Cardiac muscle cell (in vitro differentiated cells and primary cell): ENCODE measurements around the gene MINDY4. TPM values are rescaled to one million over a fixed set of nuclear protein-coding genes. Genes with fewer than 3 reads are reported as not detected.

Experiments used
- DNase-seq, 2 donors: peaks; one replicate each; pipeline versions ENCODE4 v3.0.0 to v3.0.0-alpha.2; 2010 to 2017; ENCODE audit warnings: low read depth in 1 of 2, low spot score in 1 of 2
- H3K27ac ChIP-seq: fragments of 200-600 bp; sonication (generic); 2 replicates; pipeline ENCODE4 v1.5.1; 2016
- H3K27me3 ChIP-seq: fragments of 200-600 bp; sonication (generic); 2 replicates; pipeline ENCODE4 v1.6.0; 2016; ENCODE audit warnings: control low read depth
- H3K36me3 ChIP-seq: fragments of 200-600 bp; sonication (generic); 2 replicates; pipeline ENCODE4 v1.5.1; 2016; ENCODE audit warnings: control low read depth
- H3K4me1 ChIP-seq: fragments of 200-600 bp; sonication (generic); 2 replicates; pipeline ENCODE4 v1.8.1; 2017; ENCODE audit warnings: low read depth, mild to moderate bottlenecking, mixed run types
- H3K4me3 ChIP-seq: fragments of 200-600 bp; sonication (generic); 2 replicates; pipeline ENCODE4 v1.5.1; 2016; ENCODE audit warnings: mild to moderate bottlenecking
- H3K9me3 ChIP-seq: fragments of 200-600 bp; sonication (generic); 2 replicates; pipeline ENCODE4 v1.5.1; 2017; ENCODE audit warnings: low read depth, mild to moderate bottlenecking, control low read depth
- polyA plus RNA-seq: library from polyadenylated mRNA; unstranded; fragments of >200 nt; fragmentation: Nextera tagmentation; extraction: Ambion mirVana; gene quantifications from 2 replicates; pipeline ENCODE4 v1.2.1, GENCODE V29; 2016
- total RNA-seq: library from RNA; depleted of rRNA; stranded (reverse); fragments of >200 nt; gene quantifications from 2 replicates; pipeline ENCODE4 v1.2.3, GENCODE V29; 2016
- TF ChIP-seq, protein P1 (sequence below): IDR thresholded peaks from 2 replicates; pipeline ENCODE4 v1.5.1; 2012; ENCODE audit warnings: low read depth, mild to moderate bottlenecking, low read length

Gene MINDY4
- total and polyA plus RNA-seq, 2 experiments from 2014 or later = 2.7 to 7.5 TPM

- no peak overlapping the region for H3K27ac ChIP-seq
- TF ChIP-seq, protein P1, sequence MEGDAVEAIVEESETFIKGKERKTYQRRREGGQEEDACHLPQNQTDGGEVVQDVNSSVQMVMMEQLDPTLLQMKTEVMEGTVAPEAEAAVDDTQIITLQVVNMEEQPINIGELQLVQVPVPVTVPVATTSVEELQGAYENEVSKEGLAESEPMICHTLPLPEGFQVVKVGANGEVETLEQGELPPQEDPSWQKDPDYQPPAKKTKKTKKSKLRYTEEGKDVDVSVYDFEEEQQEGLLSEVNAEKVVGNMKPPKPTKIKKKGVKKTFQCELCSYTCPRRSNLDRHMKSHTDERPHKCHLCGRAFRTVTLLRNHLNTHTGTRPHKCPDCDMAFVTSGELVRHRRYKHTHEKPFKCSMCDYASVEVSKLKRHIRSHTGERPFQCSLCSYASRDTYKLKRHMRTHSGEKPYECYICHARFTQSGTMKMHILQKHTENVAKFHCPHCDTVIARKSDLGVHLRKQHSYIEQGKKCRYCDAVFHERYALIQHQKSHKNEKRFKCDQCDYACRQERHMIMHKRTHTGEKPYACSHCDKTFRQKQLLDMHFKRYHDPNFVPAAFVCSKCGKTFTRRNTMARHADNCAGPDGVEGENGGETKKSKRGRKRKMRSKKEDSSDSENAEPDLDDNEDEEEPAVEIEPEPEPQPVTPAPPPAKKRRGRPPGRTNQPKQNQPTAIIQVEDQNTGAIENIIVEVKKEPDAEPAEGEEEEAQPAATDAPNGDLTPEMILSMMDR = no peak
- H3K27me3 ChIP-seq = no peaks in the 10 kb centered on the region
- H3K36me3 ChIP-seq = no peaks in the 10 kb centered on the region
- no peaks in the 10 kb centered on the region for H3K9me3 ChIP-seq
- no peak for DNase-seq
- H3K4me3 ChIP-seq = no peak overlapping the region
- H3K4me1 ChIP-seq = peaks cover 14% of the 10 kb centered on the region
Measured at GRCh38 chr7:30881448-30881847, 110.2 kb downstream of the MINDY4 start.

DNA sequence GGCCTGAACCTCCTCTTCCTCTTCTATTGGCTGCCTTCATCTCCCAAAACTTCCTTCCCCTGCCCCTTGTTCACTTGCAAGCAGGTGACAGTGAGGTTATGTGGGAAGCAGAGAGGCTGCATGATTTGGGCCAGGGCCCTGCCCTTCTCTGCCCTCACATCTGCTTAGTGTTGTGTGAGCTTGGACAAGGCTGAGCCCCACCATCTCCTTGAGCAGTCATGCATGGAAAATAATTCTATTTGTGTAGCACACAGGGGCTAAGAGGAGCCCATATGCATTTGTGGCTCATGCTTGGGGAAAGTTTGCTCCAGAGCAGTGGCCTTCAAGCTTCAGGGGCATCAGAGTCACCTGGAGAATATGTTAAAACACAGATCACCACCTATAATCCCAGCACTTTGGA lies 113.7 kb downstream of the MINDY4 start:
- Histone ChIP-seq H3K4me3 (no peak overlapping the region), H3K9me3 (no peaks in the 10 kb centered on the region), H3K36me3 (no peaks in the 10 kb centered on the region), H3K27me3 (no peaks in the 10 kb centered on the region), H3K4me1 (peaks cover 14% of the 10 kb centered on the region), H3K27ac (no peak overlapping the region)
- TF ChIP-seq, protein P1 = no peak
- DNase-seq = no peak

- Histone ChIP-seq H3K36me3 (no peaks in the 10 kb centered on the region), H3K9me3 (no peaks in the 10 kb centered on the region), H3K4me1 (peaks cover 8% of the 10 kb centered on the region), H3K4me3 (no peak overlapping the region), H3K27ac (no peak overlapping the region), H3K27me3 (no peaks in the 10 kb centered on the region)
- DNase-seq = no peak
- TF ChIP-seq, protein P1 = no peak
Measured at GRCh38 chr7:30886608-30887011, 115.4 kb downstream of the MINDY4 start.

- no peak for DNase-seq
- Histone ChIP-seq H3K9me3 (no peaks in the 10 kb centered on the region), H3K27me3 (no peaks in the 10 kb centered on the region), H3K27ac (no peak overlapping the region), H3K36me3 (no peaks in the 10 kb centered on the region), H3K4me1 (peaks cover 8% of the 10 kb centered on the region), H3K4me3 (no peak overlapping the region)
- TF ChIP-seq, protein P1 = no peak
Measured at GRCh38 chr7:30887464-30887872, 116.3 kb downstream of the MINDY4 start.

DNA sequence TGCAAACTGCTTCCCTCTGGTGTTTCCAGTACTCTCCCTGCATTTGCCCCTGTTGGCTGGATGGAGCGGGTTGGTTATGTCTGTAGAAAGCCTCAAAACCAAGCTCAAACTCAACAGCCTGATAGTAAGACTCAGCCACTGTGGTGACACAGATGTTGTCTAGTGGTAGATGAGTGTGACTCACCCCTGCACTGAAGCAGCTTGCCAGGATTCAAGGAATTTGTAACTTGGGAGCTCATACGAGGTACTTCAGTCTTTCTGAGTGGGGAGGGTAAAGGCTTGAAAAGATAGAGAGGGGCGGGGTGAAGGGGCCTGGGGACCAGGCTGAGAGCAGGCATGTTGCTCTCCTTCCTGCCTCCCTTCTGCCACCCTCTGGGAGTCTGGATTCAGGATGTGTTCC lies 117.5 kb downstream of the MINDY4 start:
- Histone ChIP-seq H3K27ac (peak overlapping the region; percentile 10), H3K4me3 (no peak overlapping the region), H3K36me3 (no peaks in the 10 kb centered on the region), H3K27me3 (no peaks in the 10 kb centered on the region), H3K9me3 (no peaks in the 10 kb centered on the region), H3K4me1 (peaks cover 8% of the 10 kb centered on the region)
- TF ChIP-seq, protein P1 = peak; percentile 18
- peak; percentile 39 to 93 for DNase-seq

- Histone ChIP-seq H3K9me3 (no peaks in the 10 kb centered on the region), H3K4me1 (peaks cover 8% of the 10 kb centered on the region), H3K36me3 (no peaks in the 10 kb centered on the region), H3K27ac (no peak overlapping the region), H3K4me3 (no peak overlapping the region), H3K27me3 (no peaks in the 10 kb centered on the region)
- TF ChIP-seq, protein P1 = no peak
- DNase-seq = no peak
Measured at GRCh38 chr7:30890226-30890625, 119.0 kb downstream of the MINDY4 start.
